GM21619 (cell line): Measurements from ENCODE around the gene SV2C.
A peak's percentile ranks its signal among the peaks of the same experiment; 100 is the strongest.

ENCODE experiments used
- ATAC-seq: cut with Tn5 transposase; IDR thresholded peaks from one replicate; pipeline ENCODE4 v1.9.1; 2021; ENCODE audit not compliant: unreplicated experiment

The SV2C gene

DNA sequence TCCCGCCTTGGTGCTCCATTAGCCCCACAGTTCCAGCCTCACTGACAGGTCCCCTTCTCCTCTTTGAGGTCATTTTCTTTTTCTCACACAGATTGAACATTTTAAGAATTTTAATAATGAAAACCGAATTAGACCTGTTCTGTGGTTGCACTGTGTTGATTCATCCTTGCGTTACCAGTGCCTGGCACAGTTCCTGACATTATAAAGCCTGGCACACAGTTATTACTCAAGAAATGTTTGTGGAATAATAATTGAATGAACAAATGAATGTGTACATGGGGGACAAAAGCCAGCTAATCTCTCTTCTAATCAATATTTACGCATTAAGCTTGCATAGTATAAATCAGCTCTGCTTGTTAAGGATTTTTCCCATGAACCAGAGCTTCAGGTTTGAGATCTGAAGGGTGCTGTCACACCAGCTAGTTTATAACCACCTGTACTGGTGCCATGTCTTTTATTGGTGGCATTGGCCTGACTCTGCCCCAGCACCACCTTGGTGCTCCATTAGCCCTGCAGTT, 80.0 kb downstream of the SV2C start:
- ATAC-seq = no peak

DNA sequence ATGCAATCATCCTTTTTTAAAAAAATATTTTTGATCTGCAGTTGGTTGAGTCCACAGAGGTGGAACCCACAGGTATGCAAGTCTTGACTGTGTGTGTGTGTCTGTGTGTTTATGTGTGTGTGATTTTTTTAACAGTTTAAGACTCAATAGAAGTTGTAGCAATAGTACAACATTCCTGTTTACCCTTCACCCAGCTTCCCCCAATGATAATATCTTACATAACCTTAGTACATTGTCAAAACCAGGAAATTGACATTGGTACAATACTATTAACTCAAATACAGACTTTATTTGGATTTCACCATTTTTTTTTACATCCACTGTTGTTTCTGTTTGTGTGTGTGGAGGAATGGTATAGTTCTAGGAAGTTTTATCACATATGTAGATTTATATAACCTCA, 81.8 kb downstream of the SV2C start:
- ATAC-seq = no peak

DNA sequence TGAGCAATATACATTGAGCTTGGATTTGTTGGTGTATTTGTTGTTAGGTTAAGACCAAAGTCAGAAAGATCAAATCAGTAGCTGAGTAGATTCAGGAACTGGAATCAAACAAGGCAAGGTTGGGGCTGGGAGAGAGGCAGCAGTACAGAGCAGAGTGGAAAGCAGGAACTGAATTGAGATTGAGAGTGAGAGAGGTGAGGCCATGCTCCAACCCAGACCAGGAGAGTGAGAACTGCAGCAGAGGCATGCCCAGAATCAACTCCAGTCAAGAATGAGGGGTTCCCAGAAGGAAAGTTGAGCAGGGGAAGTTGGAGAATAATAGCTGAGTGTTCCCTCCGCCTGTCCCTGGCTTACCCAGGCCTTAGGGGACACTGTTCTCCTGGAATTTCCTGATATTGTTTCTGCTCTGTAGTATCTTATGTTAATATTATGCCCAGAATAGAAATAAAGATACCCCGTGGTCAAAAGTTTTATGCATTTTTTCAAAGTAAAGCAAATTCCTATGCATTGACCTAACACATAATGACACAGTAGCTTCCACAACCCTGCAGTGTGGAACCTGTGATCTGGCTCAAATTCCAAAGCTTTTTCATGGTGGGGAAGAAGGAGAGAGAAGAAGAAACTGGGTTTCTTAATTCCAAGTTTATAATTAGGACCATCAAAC, 82.7 kb downstream of the SV2C start:
- no peak for ATAC-seq

GRCh38 chr5:76166886-76167576, 83.8 kb downstream of the SV2C start:
- no peak for ATAC-seq

GRCh38 chr5:76169146-76169905, 86.1 kb downstream of the SV2C start:
- no peak for ATAC-seq

- no peak for ATAC-seq
Measured at GRCh38 chr5:76174101-76174500, 90.9 kb downstream of the SV2C start.

DNA sequence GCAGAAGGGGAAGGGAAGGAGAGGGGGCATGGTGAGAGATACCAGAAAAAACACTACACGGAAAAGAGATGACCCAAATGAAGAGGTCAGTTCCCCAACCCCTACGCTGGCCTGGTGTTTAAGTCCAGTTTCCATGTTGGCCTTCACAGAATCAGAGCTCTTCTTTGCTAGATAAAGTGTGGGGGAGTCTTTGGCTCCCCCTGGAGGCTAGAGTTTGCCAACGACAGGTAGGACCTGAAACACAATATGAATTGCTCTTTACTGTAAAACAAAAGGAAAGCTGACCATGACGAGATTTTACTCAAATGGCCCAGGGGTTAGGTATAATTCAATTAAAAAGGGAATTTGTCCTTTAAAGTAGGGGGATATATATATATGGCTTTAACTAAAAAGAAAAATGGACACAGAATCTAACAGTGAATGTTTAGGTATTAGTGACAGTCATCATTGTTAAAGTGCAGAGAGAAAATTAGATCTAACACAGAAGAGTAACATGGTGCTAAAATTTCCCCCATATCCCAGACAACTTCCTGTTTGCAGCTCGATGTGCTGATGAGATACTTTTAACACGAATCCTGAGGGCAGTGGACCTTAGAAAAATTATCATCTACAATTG, 92.0 kb downstream of the SV2C start:
- ATAC-seq = no peak

DNA sequence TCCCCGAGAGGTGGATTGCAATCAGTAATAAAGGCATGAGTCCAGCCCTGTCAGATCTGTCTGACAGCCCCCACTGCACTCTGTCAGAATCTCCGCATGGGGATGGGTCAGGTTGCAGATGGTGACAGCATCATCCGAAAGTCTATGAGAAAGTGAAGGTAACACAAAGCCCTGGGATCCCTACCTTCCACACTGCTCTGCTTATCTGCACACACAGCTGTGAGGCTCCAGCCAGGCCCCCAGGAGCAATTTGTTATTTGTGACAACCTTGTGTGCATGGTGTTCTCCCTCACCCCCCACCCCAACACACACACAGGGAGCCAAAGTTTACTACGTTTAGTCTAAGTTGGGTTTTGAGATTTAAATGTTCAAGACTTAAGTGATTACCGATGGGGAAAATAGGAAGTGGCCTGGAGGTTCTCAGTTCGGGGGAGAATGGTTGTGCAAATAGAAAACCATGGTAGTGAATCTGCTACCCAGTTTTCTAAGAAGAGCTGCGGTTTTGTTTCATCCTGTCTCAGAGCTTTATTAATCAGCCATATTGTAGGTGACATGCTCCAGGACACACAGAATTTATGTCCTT, 92.7 kb downstream of the SV2C start:
- ATAC-seq = peak; percentile 73

DNA sequence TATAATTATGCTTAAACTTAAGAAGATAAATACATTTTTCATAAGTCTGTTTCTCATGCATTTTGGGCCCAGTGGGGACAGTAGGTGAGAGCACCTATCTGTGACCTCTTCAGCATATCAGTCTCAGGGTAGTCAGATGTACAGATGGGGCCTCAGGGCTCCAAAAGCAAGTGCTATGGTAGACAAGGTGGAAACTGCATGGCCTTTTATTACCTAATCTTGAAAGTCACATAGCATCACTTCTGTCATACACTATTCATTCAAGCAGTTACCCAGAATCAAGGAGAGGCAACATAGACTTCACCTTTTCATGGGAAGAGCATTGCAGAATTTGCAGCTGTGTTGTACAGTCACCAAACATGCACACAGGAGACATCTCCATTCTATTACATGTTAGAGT, 94.8 kb downstream of the SV2C start:
- no peak for ATAC-seq

DNA sequence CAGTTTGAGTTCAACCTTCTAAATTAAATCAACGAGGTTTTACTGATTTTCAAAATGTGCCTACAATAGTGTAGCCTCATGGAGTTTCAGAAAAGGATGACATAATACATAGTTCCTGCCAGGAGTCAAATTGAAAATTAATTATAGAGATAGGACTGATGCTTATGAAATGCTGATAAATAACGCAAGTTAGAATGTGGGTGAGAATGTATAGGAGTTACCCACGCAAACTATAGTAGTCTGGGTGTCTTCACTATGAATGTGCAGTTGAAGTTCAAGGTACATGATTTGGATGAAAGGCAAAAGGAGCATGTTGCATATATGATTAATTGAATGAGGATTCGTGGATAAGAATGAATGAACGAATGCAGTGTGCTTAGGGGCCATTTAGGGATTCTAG, 95.7 kb downstream of the SV2C start:
- ATAC-seq = no peak

DNA sequence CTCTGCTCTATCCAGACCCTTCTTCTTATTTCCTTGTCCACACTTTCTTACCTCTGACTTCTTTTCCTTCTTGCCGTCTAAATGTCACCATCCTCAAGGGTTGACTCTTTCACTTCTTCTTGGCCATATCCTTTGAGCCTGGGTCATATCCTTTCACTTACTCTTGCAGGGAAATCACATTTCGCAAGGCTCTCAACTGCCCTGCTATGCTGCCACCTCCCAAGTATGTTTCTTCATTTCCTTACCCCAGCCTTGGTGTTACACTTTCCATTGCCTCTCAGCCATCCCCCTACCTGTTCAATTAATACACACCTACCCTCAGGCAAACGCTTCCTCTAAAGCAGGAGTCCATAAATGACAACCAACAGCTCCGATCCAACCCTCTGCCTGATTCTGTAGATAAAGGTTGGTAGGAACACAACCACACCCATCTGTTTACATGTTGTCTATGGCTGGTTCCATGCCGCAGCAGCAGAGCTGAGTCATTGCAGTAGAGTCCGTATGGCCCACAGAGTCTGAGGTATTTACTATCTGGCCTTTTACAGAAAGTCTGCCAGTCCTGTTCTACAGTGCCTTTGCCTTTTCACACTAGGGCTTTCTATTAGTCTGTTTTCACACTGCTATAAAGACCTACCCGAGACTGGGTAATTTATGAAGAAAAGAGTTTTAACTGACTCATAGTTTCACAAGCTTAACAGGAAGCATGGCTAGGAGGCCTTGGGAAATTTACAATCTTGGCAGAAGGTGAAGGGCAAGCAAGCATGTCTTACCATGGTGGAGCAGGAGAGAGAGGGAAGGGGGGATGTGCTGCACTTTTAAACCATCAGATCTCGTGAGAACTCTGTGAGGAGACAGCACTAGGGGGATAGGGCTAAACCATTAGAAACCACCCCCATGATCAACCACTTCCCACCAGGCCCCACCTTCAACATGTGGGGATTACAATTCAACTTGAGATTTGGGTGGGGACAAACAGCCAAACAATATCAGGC, 97.9 kb downstream of the SV2C start:
- peak; percentile 76 for ATAC-seq

DNA sequence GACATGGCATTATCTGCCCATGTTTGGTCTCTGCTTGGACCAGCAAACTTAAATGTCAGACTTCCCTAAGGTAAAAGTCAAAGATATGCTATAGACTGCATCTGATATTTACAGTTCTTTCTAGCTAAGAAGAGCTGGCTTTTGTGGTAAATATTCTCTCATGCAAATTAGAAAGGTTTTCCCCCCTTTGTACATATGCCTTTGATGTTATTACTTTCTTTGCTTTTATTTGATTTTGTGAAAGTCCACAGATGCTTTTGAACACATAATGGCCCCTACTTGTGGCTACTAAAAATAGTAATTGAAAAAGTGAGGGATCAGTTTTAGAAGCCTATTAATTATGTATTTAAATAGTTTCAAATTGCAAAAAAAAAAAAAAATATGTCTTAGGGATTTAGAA, 104.2 kb downstream of the SV2C start:
- no peak for ATAC-seq

DNA sequence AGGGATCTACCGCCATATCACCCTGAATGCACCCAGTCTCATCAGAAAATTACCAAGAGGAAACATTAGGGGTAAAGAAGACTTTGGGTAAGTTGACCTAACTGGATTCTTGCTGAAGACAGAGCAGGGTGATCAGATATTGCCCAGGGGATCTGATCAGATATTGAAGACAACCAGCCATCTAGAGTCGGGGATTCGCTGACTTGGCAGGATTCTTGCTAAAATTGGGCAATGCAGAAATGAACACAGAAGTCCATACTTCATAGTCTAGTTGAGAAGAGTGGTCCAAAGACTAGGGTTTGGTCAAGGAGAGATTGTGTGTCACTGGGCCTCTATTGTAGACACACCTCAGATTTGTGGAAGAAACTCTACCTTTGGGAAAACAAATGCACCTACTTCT, 107.2 kb downstream of the SV2C start:
- ATAC-seq = no peak

- ATAC-seq = no peak
Measured at GRCh38 chr5:76192837-76193236, 109.7 kb downstream of the SV2C start.

- no peak for ATAC-seq
Measured at GRCh38 chr5:76193635-76194034, 110.5 kb downstream of the SV2C start.

- ATAC-seq = no peak
Measured at GRCh38 chr5:76194340-76194739, 111.2 kb downstream of the SV2C start.

- no peak for ATAC-seq
Measured at GRCh38 chr5:76196457-76196856, 113.3 kb downstream of the SV2C start.

DNA sequence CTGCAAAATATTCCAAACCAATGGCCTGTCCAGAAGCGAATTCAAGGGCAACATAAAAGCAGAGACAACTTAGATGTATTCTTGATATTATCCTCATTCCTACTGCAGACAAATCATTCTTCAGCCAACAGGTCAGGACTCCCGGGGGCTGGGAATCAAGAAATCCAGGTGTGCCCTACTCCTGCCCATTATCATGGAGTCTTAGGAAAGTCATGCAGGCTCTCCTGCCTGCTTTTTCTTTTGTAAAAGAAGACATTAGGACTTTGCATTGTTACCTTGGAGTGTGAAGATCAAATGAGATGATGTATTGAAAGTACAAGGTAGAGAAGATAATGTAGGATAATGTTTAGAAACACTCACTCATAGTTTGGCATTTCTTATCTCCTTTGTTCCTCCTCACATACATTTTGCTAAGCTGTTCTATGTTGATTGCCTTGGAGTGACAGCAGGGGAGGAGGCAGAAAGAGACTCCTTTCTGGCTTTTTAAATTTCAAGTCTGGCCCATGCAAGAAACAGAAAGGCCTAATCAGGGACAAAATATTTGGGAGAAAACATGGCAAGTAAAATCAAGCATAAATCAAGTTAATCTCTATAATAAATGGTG, 113.8 kb downstream of the SV2C start:
- no peak for ATAC-seq

- no peak for ATAC-seq
Measured at GRCh38 chr5:76197726-76198125, 114.5 kb downstream of the SV2C start.
